NCI-H187 treated with DMSO at 0.1 percent for 48 hours (cell line): ENCODE measurements around the gene SLC26A5.
"Not testable (repeated sequence)": the region's sequence is repeated elsewhere in the genome, so short reads cannot be mapped to it uniquely, and the experiment has no call there.

ENCODE experiments used
- DNase-seq: peaks from one replicate; lab custom pipeline; 2025; lab: John Stamatoyannopoulos, UW

Gene SLC26A5

GRCh38 chr7:103446049-103446520 lies at the start of gene SLC26A5:
Gene SLC26A5, minus strand, starts transcription at chr7:103446207. Its CDS starts 24,693 bp downstream, at chr7:103421514.
- DNase-seq, result no peak

GRCh38 chr7:103487419-103487818 lies 41.4 kb upstream of the SLC26A5 start:
- no peak for DNase-seq

GRCh38 chr7:103486873-103487272 lies 40.9 kb upstream of the SLC26A5 start:
- not testable (repeated sequence) for DNase-seq

GRCh38 chr7:103480771-103481170 lies 34.8 kb upstream of the SLC26A5 start:
- DNase-seq, result no peak

- DNase-seq, result no peak
These were observed 28.9 kb upstream of the SLC26A5 start for GRCh38 chr7:103474956-103475355.

GRCh38 chr7:103469095-103469948 lies 23.3 kb upstream of the SLC26A5 start:
- DNase-seq, result no peak

- no peak for DNase-seq
These were observed 20.8 kb upstream of the SLC26A5 start for GRCh38 chr7:103466814-103467213.

- no peak for DNase-seq
These were observed 16.4 kb upstream of the SLC26A5 start for GRCh38 chr7:103462358-103462757.

- DNase-seq, result no peak
These were observed 1.3 kb upstream of the SLC26A5 start for GRCh38 chr7:103447073-103447960.

- no peak for DNase-seq
These were observed 569 bp downstream of the SLC26A5 start for GRCh38 chr7:103445228-103446048.

GRCh38 chr7:103439661-103440060 lies 6.3 kb downstream of the SLC26A5 start:
- no peak for DNase-seq

GRCh38 chr7:103437623-103438022 lies 8.4 kb downstream of the SLC26A5 start:
- no peak for DNase-seq

GRCh38 chr7:103432712-103433111 lies 13.3 kb downstream of the SLC26A5 start:
- DNase-seq, result no peak

- DNase-seq, result no peak
These were observed 20.8 kb downstream of the SLC26A5 start for GRCh38 chr7:103425177-103425576.

- no peak for DNase-seq
These were observed 22.4 kb downstream of the SLC26A5 start for GRCh38 chr7:103423467-103424179.

- DNase-seq, result no peak
These were observed 25.1 kb downstream of the SLC26A5 start for GRCh38 chr7:103420857-103421384.

- DNase-seq, result no peak
These were observed 27.8 kb downstream of the SLC26A5 start for GRCh38 chr7:103418241-103418640.

- no peak for DNase-seq
These were observed 32.6 kb downstream of the SLC26A5 start for GRCh38 chr7:103413407-103413806.

GRCh38 chr7:103412151-103412550 lies 33.9 kb downstream of the SLC26A5 start:
- DNase-seq, result no peak

- DNase-seq, result not testable (repeated sequence)
These were observed 40.0 kb downstream of the SLC26A5 start for GRCh38 chr7:103405789-103406613.
